Activated CD8-positive, alpha-beta memory T cell treated with anti-CD3 and anti-CD28 coated beads, Interleukin-2, amount 50 U/mL, for 1 hour (primary cell): Measurements from ENCODE around the gene CDKL4.
"Not testable (repeated sequence)": the region's sequence is repeated elsewhere in the genome, so short reads cannot be mapped to it uniquely, and the experiment has no call there.

Source experiments
- DNase-seq: peaks from one replicate; pipeline ENCODE4 v3.0.0-alpha.2; 2020; ENCODE audit errors: extremely low read depth

Gene CDKL4

GRCh38 chr2:39144416-39144815 lies 99.4 kb downstream of the CDKL4 start:
- no peak for DNase-seq

- DNase-seq: no peak
These were observed 100.7 kb downstream of the CDKL4 start for GRCh38 chr2:39142904-39143605.

- DNase-seq: no peak
These were observed 102.2 kb downstream of the CDKL4 start for GRCh38 chr2:39141334-39142271.

GRCh38 chr2:39140948-39141333 lies 102.8 kb downstream of the CDKL4 start:
- not testable (repeated sequence) for DNase-seq

- no peak for DNase-seq
These were observed 103.4 kb downstream of the CDKL4 start for GRCh38 chr2:39140322-39140847.

- no peak for DNase-seq
These were observed 104.1 kb downstream of the CDKL4 start for GRCh38 chr2:39139511-39140237.

- no peak for DNase-seq
These were observed 104.9 kb downstream of the CDKL4 start for GRCh38 chr2:39138837-39139211.

GRCh38 chr2:39138187-39138836 lies 105.5 kb downstream of the CDKL4 start:
- not testable (repeated sequence) for DNase-seq

GRCh38 chr2:39136799-39137198 lies 107.0 kb downstream of the CDKL4 start:
- DNase-seq: no peak

GRCh38 chr2:39135690-39136259 lies 108.0 kb downstream of the CDKL4 start:
- DNase-seq: no peak

- DNase-seq: no peak
These were observed 110.4 kb downstream of the CDKL4 start for GRCh38 chr2:39133215-39133851.

- DNase-seq: no peak
These were observed 114.8 kb downstream of the CDKL4 start for GRCh38 chr2:39128919-39129391.

- no peak for DNase-seq
These were observed 115.8 kb downstream of the CDKL4 start for GRCh38 chr2:39127973-39128372.
